GM03348 (cell line): ENCODE measurements around the gene SLC6A3.

Experiments used
- DNase-seq: peaks from one replicate; pipeline ENCODE4 v3.0.0; 2012; ENCODE audit warnings: low spot score

Gene SLC6A3

DNA sequence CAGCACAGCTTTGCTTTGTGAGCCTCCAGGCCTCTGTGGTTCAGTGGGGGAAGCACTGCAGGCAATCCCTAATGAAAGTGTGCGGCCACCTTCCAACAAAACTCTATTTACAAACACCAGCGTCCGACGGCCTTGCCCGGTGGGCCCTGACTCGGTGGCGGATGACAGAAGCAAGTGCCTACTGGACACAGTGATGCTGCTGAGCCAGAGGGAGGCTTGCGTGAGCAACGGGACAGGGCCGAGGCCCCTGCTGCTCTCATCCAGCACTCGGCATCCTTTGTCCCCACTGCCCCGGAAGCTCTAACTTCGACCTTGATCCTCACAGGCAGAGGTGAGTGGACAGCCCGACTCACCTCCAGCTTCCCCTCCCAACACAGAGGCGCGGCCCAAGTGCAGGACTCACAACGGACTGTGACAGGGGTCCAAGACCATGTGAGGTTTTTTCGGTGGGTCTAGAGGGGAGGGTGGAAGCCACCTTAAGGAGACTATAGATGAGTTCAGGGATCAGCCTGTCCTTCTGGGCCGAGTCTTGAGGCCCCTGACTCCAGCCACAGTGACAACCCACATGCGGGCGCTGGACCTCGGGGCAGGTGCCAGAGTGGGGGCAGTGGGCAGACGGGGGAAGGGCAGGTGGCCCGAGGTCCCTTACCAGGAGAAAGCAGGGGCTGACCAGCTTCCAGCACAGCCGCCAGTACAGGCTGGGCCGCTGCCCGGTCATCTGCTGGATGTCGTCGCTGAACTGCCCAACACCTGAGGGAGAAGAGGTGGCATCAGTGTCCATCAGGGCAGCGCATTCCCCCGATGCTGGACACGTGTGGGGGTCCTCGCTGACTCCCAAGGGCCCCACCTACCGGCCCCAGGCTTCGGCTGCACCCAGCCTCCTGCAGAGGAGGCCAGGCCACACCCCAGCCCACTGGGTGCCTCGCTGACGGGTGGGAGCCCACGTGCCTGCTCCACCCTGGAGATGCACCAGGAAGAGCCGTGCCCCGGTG is 39.4 kb downstream of the SLC6A3 start:
- DNase-seq: no peak

DNA sequence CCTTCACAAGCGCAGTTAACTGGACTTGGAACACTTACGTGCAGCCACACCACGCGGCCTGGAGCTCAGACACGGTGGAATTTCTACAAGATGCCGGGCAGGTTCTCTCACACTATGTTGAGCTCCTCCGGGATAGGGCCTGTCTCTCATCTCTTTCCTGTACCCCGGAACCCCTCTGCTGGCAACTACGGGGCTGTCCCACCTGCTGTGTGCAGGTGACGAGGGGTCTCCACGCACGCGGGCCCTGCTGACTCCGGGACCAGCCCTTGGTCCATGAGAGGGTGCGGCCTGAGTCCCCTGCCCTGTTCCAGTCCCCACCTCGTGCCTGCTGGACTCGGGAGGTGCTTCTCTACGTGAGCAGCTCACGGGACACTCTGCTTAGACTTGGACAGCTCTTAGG is 40.1 kb downstream of the SLC6A3 start:
- no peak for DNase-seq

DNA sequence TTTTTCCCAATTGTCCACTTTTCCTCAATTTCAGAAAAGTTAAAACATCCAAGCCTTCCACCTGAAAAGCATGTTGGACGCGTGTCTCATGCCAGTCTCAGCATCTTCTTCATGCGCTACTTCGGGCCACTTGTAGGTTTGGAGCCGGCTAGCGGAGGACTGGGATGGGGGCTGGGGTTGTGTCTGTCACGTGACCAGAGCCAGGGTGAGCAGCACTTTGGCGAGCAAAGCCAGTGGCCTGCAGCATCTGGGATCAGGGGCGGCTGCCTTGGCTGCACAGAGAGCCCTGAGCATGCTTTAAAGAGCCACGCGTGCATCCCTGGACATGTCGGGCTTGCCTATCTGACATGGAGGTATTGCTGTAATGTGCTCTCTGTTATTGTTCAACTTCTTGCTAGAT is 41.2 kb downstream of the SLC6A3 start:
- DNase-seq: no peak

DNA sequence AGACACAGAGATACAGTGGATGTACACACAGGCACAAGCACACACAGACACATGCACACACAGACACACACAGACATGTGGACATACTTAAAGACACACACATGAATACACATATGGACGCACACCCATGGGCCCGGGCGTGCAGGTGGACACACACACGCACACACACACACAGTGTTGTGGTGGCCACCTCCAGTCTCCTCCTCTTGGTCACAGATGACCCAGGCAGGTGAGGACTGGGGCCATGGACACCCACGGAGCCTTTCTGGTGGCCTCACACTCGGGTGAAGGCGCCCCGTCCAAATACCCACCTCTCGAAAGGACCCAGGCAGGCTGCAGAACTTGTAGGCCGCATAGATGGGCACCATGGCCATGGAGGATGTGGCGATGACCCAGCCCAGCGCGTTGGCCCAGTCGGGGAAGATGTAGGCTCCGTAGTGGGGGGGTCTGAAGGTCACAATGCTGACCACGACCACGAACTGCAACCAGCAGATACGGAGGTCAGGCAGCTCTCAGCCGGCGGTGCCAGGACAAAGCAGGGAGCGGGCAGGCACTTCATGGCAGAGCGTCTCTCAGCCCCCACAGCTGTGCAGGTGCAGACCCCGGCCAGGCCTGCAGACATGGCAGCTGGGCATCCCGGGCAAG is 42.5 kb downstream of the SLC6A3 start:
- DNase-seq: no peak

DNA sequence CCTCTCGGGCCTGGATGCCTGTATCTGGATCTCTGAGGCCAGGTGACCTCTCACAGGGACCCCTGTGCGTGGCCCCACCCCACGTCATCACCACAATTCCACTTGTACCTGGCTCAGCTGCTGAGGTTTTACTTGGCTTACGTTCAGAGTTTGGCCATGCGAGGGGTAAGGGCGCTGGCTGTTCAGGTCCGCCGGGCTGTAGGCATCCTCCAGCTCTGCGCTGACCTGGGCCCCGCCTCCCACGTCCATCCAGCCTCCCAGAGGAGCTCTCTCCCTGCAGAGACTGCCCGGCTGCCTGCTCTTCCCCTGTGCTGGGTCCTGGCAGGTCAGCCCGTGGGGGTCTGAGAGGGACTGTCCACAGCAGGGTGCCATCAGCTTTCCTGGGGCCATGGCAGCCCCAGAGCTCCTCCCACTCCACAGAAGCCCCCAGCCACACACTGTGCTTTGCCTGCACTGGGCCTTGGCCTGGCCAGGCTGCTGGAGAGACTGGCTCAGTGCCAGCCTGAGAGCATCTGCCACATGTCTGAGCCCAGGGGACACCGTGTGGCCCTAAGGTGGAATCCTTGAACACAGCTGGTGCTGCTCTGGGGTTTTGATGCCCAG is 43.6 kb downstream of the SLC6A3 start:
- no peak for DNase-seq

DNA sequence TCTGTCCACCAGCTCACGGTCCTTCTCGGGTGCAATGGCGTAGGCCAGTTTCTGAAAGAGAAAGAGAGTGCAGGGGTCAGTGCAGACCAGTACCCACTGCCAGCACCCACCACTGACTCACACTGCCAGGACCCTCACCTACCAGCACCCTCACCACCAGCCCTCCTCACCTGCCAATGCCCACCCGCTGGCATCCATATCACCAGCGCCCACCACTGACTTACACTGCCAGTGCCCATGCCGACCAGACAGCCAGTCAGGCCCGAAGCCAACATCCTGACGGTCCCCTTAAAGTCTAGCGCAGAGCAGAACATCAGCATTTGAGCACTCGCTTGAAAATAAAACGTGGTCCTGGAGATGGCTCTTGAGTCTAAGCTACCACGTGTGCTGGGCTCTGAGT is 44.3 kb downstream of the SLC6A3 start:
- no peak for DNase-seq

DNA sequence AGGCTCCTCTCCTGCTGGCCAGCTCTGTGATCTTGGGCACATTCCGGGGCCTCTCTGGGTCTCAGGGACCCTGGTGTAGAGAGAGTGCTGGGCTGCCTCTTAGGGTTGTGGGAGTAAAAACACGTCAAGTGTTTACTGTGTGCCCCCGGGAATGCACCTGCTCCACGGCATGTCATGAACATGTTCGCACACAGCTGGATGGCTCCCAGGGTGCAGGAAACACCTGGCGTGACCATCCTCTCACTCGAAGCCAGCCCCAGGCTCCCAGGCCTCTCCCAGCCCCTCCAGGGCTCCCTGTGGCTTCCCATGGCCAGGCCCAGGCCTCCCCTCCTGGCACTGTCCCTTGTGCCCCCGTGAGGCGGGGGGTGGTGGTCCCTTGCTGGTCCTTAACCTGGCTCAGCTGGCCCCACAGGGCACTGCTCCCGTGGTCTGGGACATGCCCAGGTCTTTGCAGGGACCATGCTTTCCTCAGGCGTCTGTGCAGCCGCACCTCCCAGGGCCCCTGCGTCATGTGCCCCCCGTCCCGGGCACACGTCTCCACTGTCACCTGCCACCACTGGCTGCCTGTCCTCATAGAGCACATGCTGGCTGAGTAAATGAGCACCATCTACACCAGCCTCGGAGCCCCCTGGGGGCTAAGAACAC is 44.9 kb downstream of the SLC6A3 start:
- DNase-seq: no peak

DNA sequence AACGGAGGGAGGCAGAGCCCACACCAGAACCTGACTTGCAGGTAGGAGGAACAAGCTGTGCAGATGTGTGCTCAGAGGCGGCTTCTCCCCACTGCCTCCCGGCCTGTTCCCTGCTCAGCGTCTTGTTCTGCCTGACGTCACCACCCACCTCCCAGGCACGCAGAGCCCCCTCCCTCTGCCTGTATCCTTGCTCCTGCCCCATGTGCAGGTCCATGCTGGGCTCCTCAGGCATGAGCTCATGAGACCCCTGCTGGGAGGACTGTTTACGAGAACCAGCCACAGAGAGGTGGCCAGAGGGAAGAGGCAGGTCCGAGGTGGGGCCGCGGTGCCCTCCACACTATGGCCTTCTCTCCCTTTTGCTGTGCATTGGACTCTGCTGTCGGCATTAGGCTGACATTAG is 45.5 kb downstream of the SLC6A3 start:
- no peak for DNase-seq

DNA sequence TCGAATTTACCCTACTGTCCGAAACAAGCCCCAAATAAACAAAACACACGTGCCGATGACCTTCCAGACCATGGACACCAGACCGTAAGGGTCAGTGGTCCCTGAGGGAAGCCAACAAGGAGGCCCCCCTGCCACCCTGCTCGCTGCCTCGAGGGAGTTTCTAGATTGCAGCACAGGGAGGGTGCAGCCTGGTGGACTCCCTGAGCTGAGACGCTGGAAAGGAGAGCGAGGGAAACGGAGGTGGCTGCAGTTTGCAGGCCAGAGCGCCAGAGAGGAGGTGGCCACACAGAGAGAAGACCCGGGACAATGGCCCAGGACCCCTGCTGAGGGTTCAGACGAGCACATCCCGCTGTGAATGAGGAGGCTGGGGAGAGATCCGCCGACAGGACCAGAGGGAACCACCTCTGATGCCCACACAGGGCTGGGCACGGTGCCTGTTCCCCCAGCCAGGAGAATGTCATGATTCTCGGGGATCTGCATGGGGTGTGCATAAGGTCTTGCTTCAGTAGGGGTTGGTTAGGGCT is 48.9 kb downstream of the SLC6A3 start:
- DNase-seq: no peak

DNA sequence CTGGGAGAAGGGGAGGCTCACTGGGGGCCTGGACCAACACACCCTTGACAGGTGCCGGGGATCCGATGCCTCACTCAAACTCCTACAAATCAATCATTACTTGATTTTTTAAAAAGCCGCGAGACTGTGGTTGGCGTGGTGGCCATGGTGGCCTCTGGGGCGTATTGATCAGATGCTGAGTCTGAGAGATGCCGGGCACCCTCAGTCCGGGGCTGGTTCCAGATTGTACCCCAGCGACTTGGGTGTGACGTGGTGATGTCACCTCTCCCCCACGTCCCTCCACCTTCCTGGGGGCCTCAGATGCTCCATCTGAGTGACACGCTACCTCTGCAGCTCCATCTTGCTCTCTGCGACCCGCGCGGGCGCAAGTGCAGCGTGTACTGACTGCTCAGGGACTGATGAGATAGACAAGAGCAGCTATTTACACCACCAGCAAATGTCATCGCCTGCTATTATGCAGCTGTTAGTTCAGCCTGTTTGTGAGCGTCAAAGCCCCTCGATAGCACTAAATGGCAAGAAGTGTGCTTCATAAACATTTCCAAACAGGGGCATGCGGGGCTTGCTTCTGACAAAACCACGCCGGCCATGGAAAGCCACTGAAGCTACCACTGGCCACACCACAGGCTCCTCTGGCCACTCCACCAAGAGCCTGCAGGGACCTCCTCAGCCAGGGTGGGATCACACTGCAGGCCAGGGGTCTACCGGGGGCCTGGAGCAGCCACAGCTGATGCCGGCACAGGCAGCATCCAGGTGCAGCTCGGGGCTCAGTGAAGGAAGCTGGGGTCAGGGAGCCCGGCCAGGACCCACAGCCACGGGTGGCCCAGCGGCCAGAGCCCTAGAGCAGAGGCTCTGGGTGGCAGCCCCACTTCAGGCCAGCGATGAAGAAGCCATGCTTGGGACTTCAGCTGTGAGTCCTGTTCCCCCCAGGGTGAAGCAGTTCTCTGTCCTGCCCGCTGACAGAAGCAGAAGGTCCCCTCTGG is 50.1 kb downstream of the SLC6A3 start:
- no peak for DNase-seq

DNA sequence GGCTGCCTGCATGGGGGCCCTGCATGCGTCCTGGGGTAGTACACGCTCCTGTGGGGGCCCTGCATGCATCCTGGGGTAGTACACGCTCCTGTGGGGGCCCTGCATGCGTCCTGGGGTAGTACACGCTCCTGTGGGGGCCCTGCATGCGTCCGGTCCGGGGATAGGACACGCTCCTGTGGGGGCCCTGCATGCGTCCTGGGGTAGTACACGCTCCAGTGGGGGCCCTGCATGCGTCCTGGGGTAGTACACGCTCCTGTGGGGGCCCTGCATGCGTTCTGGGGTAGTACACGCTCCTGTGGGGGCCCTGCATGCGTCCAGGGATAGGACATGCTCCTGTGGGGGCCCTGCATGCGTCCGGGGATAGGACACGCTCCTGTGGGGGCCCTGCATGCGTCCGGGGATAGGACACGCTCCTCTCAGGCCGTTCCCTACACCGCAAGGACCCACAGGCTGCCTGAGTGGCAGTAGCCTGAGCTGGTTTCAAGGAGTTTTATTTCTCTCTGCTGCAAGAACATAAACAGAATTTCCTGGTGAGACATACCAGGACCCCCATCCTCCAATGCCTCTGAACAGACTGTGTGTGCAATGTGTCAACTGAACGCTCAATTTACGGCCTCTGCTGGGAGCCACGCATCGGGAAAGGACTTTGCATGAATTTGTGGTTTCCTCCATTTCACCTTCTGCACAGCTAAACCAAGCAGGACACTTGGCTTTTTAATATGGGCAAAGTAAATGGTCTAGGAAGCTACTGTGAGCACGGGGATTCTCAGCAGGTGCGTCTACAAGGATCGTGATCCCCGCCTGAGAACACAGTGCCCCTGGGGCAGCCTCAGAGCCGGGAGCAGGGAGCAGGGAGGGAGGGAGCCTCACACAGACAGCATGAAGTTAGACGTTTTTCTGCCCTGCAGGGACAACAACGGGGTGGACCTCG is 51.4 kb downstream of the SLC6A3 start:
- no peak for DNase-seq

DNA sequence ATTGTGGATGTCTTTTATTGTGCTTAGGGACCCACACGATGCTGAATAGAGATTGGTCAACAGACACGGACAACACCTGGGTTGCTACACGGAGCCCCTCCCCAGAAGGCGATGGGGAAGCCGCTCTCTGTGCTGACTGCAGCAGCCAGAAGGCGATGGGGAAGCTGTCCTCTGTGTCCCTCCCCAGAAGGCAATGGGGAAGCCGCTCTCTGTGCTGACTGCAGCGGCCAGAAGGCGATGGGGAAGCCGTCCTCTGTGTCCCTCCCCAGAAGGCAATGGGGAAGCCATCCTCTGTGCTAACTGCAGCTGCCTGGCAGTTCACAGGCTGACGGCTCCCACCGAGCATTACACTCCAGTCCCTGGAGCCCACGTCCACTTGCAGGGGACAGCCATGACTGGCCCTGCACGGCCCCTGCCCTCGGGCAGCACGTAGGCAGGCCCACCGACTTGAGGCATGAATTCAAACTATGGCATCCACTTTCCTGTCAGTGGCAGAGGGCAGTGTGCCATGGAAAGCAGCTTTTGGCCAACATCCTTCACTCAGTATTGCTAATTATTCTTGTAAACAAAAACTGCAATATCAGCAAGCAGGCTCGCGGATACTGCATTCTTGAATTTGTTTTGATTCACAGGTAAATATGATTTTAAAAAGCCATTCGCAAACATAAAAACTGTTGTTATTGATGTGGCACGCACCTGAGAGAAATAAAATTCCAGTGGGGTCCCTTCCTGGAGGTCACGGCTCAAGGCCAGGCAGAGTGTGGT is 52.3 kb downstream of the SLC6A3 start:
- DNase-seq: no peak

DNA sequence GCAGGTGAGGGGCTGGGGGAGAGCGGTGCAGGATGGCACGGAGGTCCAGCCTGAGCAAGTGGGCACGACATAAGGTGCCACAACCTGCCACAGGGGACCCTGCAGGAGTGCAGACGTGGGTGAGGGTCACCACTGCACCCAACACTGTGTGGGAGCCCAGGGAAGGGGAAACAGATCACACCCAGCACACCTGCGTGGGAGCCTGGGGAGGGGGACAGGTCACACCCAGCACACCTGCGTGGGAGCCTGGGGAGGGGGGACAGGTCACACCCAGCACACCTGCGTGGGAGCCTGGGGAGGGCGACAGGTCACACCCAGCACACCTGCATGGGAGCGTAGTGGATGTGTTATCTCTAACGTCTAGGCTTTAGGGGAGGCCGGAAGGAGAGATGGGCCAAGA is 53.0 kb downstream of the SLC6A3 start:
- DNase-seq: no peak

DNA sequence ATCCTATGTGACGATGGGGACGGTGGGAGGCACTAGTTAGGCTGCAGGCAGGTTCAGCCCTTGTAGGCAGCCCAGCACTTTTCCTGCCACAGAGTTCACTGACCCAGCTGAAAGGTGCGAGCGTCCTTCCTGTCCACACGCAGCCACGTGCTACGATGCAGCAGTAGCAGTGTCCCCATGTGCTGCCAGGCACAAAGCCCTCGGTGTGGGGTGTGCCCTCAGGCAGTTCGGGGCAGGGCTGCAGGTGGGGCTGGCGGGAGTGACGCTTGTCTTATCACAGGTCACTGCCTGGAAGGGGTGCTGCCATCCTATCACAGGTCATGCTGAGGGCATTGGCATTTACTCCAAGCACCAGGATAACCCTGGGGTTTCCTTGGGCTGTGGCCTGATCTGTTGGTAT is 53.5 kb downstream of the SLC6A3 start:
- DNase-seq: no peak

DNA sequence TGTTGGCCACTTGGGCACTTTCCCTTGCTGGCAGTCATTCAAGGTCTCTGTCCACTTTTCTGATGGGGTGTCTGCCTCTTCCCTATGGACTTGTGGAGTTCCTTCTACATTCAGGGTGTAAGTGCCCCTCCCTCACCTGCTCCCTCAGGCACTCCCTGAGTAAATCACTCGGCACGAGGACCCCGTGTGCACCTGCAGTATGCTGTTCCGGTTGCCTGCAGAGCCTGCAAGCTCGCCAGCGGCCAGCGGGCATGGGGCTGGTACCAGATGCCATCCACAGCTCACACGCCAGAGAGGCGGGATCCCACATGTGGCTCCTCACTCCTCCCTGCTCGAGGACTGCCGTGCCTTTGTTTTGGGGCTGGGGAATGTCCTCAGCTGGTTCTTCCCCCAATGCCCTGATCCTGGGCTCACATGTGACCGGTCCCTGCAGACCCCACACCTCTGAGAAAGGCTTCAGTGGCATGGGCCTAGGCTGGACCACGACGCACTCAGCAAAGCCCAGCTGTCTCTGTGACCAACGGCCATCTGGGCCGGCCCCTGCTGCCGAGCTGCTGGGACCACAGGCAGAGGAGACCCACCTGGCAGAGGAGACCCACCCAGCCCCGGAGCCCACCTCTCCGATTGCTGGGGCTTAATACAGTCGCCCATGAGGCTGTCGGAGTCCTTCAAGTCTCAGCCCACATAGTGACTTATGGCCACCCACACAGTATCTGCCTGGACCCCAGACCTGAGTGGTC is 54.2 kb downstream of the SLC6A3 start:
- DNase-seq: no peak

DNA sequence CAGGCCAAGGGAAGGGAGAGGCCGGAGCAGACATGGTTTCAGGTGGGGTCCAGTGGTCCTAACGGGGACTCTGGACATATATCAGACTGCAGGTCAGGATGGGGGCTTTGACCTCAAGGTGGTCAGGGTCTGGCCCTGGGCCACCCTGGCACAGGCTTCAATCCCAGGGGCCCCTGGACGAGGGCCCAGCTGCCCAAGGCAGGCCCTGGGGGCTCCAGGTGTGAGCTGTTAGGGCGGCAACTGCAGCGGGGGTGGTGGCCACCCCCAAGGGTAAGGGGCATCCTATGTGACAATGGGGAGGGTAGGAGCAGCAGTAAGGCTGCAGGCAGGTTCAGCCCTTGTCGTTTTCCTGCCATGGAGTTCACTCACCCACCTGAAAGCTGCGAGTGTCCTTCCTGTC is 54.9 kb downstream of the SLC6A3 start:
- no peak for DNase-seq

DNA sequence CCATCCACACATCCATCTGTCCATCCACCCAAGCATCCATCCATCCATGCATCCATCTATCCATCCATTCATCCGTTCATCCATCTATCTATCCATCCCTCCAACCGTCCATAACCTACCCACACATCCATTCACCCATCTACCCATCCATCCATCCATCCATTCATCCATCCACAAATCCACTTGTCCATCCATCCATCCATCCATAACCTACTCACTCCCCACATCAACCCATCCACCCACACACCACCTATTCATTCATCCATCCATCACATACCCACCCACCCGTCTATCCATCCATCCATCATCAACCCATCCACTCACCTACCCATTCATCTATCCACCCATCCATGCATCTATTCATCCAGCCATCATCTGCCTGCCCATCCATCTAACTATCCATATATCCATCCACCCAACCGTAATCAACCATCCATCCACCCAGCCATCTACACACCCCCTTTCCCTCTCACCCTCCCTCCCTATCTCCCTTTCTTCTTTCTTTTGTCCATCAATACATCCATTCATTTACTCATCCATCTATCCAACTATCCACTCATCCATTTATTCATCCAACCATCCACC is 56.8 kb downstream of the SLC6A3 start:
- no peak for DNase-seq

DNA sequence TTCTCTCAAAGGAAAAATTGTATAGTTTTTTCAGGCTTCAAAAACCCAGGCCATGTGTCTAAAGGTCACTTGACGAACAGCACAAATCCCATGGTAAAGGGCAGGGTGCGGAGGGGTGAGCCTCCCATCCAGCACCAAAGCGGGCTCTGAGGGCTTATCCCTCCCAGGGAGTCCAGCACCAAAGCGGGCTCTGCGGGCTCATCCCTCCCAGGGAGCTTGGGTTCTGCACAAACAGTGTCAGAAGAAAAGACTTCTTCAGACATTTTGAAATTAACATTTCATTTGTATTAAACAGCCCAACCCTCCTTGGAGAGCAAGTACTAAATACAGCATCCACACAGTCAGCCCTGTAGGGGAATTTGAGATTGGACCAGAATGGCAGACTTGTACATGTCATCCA is 57.4 kb downstream of the SLC6A3 start:
- DNase-seq: no peak
